Uterus (tissue), 4 donors: ENCODE data around the gene PMS1. TPM values are rescaled to one million over a fixed set of nuclear protein-coding genes. Genes with fewer than 3 reads are reported as not detected.

Experiments used
- DNase-seq, 2 donors: peaks; one replicate each; pipeline ENCODE4 v3.0.0-alpha.2; 2019 to 2020
- H3K27ac ChIP-seq, 2 donors: fragments of 200-600 bp; sonication (generic); 1 replicate in 1 of 2; 2 replicates in 1 of 2; pipeline ENCODE4 v1.5.1; 2016 to 2018
- H3K27me3 ChIP-seq, 2 donors: fragments of 200-600 bp; sonication (generic); one replicate each; pipeline ENCODE4 v1.5.1; 2018 to 2019; ENCODE audit warnings: control low read depth in 1 of 2
- H3K36me3 ChIP-seq, 2 donors: fragments of 200-600 bp; sonication (generic); one replicate each; pipeline ENCODE4 v1.5.1; 2019; ENCODE audit warnings: control low read depth in 1 of 2
- H3K4me1 ChIP-seq, 2 donors: fragments of 200-600 bp; sonication (generic); one replicate each; pipeline ENCODE4 v1.5.1; 2018 to 2019; ENCODE audit warnings: control low read depth in 1 of 2
- H3K4me3 ChIP-seq, 2 donors: fragments of 200-600 bp; sonication (generic); 1 replicate in 1 of 2; 2 replicates in 1 of 2; pipeline ENCODE4 v1.5.1; 2018 to 2019; ENCODE audit warnings: mild to moderate bottlenecking in 1 of 2
- H3K9me3 ChIP-seq, 2 donors: fragments of 200-600 bp; sonication (generic); one replicate each; pipeline ENCODE4 v1.5.1; 2019; ENCODE audit warnings: control low read depth in 1 of 2
- CTCF ChIP-seq, 4 experiments: fragments of 200-600 bp in 2 of 4; fragments of 450-650 bp in 2 of 4; sonication (generic) in 2 of 4; IDR thresholded peaks; one replicate each; pipeline ENCODE4 v1.5.1; 2016 to 2019; ENCODE audit warnings: antibody characterized with exemption in 4 of 4, mild to moderate bottlenecking in 2 of 4, moderate library complexity in 1 of 4
- POLR2A ChIP-seq, 2 donors: fragments of 450-650 bp; IDR thresholded peaks; one replicate each; pipeline ENCODE4 v1.6.1; 2016; ENCODE audit warnings: antibody characterized with exemption in 2 of 2, mild to moderate bottlenecking in 1 of 2, moderate library complexity in 1 of 2
- intact Hi-C: fragments of 100-400 bp; cut with DNase I; formaldehyde crosslinking; loops from one replicate; pipeline ENCODE4 v1.15.1; 2023; ENCODE audit warnings: low total_unique reads
- total RNA-seq, 4 donors: library from RNA; depleted of rRNA in 3 of 4; stranded (reverse); fragments of >200 nt in 3 of 4; gene quantifications; one replicate each; pipeline versions ENCODE4 v1.1.0 to v1.2.4, GENCODE V29; 2014 to 2023
- donor health status: DM: yes; HTN: yes; CAD: no.

PMS1 gene
- total RNA-seq, 4 donors from 2014 or later: 25.0 to 149 (median 58.5) TPM

- intact Hi-C loops: no loop called here
- Histone ChIP-seq H3K9me3 (no peaks in the 10 kb centered on the region), H3K27ac (no peak overlapping the region), H3K4me1 (no peaks in the 10 kb centered on the region), H3K4me3 (no peak overlapping the region), H3K27me3 (no peaks in the 10 kb centered on the region), H3K36me3 (no peaks in the 10 kb centered on the region)
- no peak for DNase-seq
- TF ChIP-seq POLR2A (IDR thresholded peaks at IDR 0.05): no peak
- TF ChIP-seq CTCF (IDR thresholded peaks at IDR 0.05): no peak
Measured at GRCh38 chr2:189860161-189860560, 75.9 kb downstream of the PMS1 start.

- H3K27ac ChIP-seq: no peak overlapping the region
- TF ChIP-seq POLR2A (IDR thresholded peaks at IDR 0.05): no peak
- TF ChIP-seq CTCF (IDR thresholded peaks at IDR 0.05): no peak
- no peaks in the 10 kb centered on the region for H3K4me1 ChIP-seq
- DNase-seq: no peak
- H3K36me3 ChIP-seq: no peaks in the 10 kb centered on the region
- H3K4me3 ChIP-seq: no peak overlapping the region
- no peaks in the 10 kb centered on the region for H3K9me3 ChIP-seq
- no peaks in the 10 kb centered on the region for H3K27me3 ChIP-seq
- intact Hi-C loops: no loop called here
Measured at GRCh38 chr2:189862751-189863150, 78.5 kb downstream of the PMS1 start.

DNA sequence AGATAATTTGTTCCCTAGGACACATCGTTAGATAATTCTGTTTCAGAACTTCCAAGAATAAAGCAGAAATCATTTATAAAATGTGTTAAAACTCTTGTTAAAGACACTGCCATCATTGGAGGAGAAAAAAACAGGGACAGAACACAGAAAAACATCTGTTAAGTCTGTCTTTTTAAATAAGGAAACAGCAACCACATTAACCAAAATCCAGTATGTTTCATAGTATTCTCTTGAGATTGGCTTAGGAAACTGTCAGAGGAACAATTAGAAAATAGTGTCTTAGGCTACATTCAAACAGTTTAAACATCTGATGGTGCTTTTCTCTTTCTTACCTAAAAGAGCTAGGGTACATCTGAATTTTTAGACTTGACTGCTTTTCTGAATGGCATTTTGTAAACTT lies 81.6 kb downstream of the PMS1 start:
- Histone ChIP-seq H3K36me3 (no peaks in the 10 kb centered on the region), H3K27me3 (no peaks in the 10 kb centered on the region), H3K4me3 (no peak overlapping the region), H3K9me3 (no peaks in the 10 kb centered on the region), H3K4me1 (no peaks in the 10 kb centered on the region), H3K27ac (no peak overlapping the region)
- no peak for DNase-seq
- no peak for TF ChIP-seq CTCF (IDR thresholded peaks at IDR 0.05)
- no peak for TF ChIP-seq POLR2A (IDR thresholded peaks at IDR 0.05)
- intact Hi-C loops: no loop called here

GRCh38 chr2:189866296-189866695 lies 82.0 kb downstream of the PMS1 start:
- intact Hi-C loops: no loop called here
- DNase-seq: no peak
- no peaks in the 10 kb centered on the region for H3K4me1 ChIP-seq
- H3K27ac ChIP-seq: no peak overlapping the region
- TF ChIP-seq POLR2A (IDR thresholded peaks at IDR 0.05) (no peak), CTCF (IDR thresholded peaks at IDR 0.05) (no peak)
- H3K36me3 ChIP-seq: no peaks in the 10 kb centered on the region
- H3K9me3 ChIP-seq: no peaks in the 10 kb centered on the region
- H3K4me3 ChIP-seq: no peak overlapping the region
- no peaks in the 10 kb centered on the region for H3K27me3 ChIP-seq

GRCh38 chr2:189868896-189869295 lies 84.6 kb downstream of the PMS1 start:
- H3K9me3 ChIP-seq: no peaks in the 10 kb centered on the region
- DNase-seq: no peak
- no peaks in the 10 kb centered on the region for H3K4me1 ChIP-seq
- TF ChIP-seq CTCF (IDR thresholded peaks at IDR 0.05) (no peak), POLR2A (IDR thresholded peaks at IDR 0.05) (no peak)
- intact Hi-C loops: no loop called here
- no peak overlapping the region for H3K4me3 ChIP-seq
- H3K27me3 ChIP-seq: no peaks in the 10 kb centered on the region
- no peaks in the 10 kb centered on the region for H3K36me3 ChIP-seq
- no peak overlapping the region for H3K27ac ChIP-seq
